GM18511 (cell line): ENCODE results near the gene LLGL2.

Experiments
- ATAC-seq: cut with Tn5 transposase; IDR thresholded peaks from one replicate; pipeline ENCODE4 v1.9.1; 2021; ENCODE audit warnings: mild to moderate bottlenecking, moderate library complexity; ENCODE audit not compliant: unreplicated experiment

Gene LLGL2

DNA sequence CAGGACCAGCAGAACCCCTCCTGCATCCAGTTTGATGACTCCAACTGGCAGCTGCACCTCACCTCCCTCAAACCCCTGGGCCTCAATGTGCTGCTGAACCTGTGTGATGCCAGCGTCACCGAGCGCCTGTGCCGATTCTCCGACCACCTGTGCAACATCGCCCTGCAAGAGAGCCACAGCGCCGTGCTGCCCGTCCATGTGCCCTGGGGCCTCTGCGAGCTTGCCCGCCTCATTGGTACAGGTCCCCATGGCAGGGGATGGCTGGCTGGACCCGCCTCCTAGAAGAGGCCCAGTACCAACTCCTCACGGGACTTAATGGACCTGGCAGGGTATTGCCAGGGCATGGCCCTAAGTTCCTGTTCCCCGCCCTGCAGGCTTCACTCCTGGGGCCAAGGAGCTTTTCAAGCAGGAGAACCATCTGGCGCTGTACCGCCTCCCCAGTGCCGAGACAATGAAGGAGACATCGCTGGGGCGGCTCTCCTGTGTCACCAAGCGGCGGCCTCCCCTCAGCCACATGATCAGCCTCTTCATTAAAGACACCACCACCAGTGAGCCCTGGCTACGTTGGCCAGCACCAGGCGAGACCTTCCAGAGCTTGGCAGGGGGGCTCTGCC lies 32.8 kb upstream of the LLGL2 start:
- no peak for ATAC-seq

DNA sequence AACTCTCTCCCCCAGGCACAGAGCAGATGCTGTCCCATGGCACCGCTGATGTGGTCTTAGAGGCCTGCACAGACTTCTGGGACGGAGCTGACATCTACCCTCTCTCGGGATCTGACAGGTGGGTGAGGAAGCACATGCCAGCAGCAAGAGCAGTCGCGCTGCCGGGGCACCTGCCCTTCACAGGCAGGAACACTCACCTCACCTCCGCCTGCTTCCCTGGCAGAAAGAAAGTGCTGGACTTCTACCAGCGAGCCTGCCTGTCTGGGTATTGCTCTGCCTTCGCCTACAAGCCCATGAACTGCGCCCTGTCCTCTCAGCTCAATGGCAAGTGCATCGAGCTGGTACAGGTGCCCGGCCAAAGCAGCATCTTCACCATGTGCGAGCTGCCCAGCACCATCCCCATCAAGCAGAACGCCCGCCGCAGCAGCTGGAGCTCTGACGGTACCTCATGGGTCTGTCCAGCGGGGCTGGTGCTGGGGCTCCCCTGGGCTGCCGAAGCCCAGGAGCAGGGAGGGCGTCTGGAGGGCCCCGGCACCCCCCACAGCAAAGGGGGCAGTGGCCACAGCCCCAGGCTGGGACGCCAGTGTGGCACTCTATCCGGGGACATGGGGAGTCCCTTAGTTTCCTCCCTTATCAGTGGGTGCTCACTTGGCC lies 31.9 kb upstream of the LLGL2 start:
- ATAC-seq, result no peak

DNA sequence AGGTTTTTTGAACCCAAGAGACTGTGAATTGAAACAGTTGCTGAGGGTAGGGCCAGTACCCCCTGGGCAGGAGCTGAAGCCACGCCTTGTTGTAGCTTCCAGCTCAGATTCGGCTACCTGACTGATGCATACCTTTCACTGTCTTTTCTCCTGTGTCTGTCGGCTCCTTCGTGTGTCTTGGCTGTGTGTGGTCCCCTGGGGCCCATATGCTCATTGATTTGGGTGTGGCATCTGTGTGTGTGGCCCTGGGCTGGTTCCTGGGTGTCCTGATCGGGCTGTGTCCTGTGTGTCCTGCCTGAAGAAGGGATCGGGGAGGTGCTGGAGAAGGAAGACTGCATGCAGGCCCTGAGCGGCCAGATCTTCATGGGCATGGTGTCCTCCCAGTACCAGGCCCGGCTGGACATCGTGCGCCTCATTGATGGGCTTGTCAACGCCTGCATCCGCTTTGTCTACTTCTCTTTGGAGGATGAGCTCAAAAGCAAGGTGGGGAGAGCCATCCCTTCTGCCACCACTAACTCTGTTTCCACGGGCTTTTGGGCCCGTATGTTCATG lies 31.1 kb upstream of the LLGL2 start:
- ATAC-seq, result no peak

DNA sequence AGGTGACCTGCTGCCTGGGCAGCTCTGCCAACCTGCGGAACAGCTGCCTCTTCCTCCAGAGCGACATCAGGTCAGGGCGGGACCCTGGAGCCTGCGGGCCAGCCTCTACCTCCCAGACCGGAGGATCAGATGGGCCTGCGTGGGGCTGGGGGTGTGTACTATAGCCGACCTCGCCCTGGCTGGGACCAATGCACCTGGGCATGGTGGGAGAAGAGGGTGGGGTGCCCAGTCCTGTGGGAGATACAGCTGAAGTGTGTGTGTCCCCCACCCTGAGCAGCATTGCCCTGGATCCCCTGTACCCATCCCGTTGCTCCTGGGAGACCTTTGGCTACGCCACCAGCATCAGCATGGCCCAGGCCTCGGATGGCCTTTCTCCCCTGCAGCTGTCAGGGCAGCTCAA lies 29.5 kb upstream of the LLGL2 start:
- ATAC-seq, result no peak

DNA sequence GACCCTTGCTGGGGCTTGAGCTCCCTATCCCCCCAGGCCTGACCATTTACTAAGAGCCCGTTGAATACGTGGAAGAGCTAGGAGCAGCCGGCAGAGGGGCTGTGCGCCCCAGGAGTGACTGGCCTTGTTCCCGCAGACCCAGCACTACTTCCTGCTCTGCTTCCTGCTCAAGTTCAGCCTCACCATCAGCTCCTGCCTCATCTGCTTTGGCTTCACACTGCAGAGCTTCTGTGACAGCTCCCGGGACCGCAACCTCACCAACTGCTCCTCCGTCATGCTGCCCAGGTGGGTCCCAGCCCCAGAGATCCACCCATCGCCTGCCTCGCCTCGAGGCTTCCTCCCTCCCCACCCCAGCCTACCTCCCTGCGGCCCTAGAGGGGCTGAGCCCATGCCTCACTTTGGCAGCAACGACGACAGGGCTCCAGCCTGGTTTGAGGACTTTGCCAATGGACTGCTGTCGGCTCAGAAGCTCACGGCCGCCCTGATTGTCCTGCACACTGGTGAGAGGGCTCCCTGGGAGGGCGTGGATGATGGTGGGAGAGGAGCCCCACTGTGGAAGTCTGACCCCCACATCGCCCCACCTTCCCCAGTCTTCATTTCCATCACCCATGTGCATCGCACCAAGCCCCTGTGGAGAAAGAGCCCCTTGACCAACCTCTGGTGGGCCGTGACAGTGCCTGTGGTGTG lies 27.3 kb upstream of the LLGL2 start:
- ATAC-seq, result no peak

DNA sequence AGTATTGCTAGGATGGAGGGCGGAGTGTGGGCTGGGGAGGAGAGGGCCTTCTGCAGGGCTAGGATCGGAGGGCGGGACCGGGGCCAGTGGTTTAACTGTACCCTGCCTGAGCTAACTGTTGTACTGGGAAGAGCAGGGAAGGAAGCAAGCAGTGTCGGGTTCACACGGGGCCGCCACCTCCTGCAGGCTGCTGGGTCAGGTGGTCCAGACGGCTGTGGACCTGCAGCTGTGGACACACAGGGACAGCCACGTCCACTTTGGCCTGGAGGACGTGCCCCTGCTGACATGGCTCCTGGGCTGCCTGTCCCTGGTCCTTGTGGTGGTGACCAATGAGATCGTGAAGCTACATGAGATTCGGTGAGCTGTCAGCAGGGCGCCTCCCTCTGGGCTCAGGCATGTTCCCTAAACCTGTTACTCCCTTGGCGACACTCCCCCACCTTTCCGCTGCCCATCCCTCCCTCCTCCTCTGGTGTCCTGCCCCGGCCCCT lies 26.7 kb upstream of the LLGL2 start:
- ATAC-seq, result no peak

DNA sequence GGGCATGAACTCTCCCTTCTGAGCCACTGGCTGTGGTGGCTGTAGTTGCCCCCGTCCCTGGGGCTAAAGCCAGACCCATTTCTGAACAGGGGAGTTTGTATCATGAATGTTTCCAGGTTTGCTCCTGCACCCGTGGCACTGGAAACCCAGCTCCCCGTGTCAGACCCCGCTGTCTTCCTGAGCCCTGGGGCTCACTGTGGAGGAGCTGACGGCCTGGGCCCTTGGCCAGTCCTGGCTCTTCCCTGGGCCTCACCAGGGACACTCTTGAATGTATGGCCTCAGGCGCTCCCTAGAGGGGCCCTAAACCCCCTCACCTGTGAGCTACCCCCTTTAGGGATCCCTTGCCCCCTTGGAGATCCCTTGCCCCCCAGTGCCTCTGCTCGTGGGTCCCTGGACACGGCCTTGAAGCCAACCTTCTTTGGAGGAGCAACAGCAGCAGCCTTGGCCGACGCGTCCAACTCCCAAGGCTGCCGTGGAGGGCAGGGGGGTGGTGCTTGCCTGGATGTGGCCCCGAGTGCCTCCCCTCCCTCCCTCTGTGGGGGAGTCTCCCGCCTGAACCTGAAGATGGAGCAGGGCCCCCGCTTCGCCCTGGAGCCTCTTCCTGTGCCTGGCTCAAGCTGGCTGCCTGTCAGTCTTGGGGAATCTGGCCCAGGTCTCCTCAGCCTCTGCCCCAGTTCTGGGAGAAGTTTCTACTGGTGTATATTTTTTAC lies 26.0 kb upstream of the LLGL2 start:
- no peak for ATAC-seq

DNA sequence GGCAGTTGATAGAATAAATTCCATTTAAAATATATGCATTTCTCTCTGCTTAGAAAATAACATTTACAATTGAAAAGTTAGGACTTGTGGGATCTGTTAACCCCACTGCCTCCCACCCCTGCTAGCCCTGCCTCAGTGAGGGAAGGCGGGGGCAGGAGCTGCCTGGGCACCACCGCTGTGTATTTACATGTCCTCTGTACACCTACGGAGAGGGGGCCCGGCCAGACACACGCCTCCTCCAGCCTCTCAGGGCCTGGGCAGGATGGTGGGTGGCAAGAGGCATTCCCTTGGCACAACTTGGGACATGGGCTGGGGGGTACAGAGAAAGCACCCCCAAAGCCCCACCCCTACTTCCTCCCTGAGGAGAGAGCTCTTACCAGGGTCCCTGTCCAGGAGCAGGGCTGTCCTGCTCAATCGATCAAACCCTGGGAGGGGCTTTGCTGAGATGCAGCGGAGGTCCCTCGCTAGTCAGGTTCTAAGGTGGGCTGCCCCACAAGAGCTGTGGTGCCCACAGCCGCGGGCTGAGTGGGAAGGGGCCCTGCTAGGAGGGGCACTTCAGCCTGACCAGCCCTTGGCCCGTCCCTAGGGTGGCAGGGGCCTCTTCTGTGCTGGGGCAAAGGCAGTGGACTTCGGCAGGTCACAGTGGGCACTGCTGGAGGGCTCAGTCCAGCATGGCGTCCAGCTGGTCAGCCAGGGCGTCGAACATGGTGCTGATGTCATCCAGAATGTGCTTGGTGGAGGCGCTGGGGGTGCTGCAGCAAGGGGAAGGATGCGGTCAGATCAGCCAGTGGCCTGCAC lies 24.9 kb upstream of the LLGL2 start:
- ATAC-seq, result no peak

DNA sequence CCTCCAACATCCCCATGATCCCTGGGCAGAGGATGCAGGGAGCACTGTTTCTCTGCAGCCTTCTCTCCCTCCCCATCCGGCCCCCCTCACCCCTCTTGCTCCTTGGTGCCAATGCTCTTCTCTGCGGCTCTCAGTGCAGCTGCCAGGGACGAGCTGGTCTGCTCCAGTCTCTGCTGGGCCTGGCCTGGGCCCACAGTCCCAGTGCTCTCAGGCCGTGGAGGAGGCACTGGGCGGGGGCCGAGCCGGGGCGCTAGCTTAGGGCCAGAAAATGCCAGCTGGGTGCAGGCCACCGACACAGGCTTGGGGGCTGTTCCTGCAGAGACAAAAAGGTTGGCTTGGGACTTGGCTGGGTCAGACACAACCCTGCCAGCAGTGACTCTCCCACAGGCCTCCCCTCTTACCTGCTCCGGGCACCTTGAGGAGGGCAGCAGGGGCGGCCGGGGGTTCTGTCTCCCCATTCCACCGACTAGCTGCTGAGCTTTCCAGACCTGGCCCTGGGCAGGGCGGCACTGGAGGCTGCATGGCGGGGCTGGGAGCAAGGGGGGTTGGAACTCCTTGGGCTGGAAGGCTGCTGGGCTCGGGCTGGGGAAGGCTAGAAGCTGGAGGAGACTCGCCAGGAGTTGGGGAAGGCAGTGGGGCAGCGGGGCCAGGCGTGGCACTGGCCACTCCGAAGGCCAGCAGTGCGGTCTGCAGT lies 24.0 kb upstream of the LLGL2 start:
- no peak for ATAC-seq

DNA sequence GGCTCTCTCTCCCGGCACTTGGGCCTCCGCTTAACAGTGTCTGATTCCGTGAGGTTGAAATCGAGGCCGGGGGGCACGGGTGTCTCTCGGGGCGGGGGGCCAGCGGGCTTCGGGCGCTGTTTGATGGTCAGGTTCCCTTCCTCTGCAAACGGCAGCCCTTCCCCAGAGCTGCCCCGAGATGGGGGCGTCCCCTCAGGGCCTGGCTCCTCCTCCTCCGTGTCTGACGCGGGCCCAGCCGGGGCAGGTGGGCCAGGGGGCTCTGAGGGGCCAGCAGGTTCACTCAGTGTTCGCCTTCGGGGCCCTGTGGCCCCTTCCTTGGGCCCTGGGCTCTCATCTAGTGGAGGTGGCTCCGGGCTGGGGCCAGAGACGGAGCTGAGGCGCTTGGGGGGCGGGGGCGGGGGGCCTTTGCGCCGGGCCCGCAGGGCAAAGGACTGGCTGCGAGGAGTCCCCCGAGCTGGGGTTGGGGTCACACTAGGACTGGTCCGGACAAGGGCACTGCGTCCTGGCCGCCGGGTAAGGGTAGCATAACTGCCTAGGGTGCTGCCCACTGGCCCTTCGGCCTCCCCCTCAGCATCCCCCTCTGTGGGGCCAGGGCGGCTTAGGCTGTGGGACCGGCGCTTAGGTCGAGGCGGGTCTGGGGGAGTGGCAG lies 23.3 kb upstream of the LLGL2 start:
- no peak for ATAC-seq

DNA sequence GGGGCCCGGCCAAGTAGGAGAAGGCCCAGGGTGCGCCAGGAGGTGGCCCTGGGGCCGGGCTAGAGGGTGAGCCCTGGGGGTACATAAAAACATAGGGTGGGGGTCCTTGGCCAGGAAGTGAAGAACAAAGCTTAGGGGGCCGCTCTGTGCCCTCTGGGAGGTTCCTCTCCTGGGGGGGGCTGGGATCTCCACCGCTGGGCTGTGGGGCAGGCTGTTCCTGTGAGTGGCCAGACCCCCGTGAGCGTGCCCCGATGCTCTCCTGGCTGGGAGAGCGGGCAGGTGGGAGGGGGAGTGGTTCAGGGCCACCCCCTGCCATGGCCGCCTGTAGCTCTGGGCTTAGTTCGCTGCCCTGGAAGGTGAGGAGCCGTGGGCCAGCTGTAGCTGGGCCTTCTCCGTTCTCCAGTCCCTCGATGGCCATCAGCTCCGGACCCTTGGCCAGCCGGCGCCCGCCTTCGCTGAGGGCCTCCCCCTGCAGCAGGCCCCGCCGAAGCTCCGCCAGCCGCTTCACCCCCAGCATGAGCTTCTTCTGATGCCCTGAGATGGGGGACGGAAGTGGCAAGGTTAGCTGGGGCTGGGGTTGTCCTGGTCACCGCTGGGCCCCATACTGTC lies 22.7 kb upstream of the LLGL2 start:
- no peak for ATAC-seq

DNA sequence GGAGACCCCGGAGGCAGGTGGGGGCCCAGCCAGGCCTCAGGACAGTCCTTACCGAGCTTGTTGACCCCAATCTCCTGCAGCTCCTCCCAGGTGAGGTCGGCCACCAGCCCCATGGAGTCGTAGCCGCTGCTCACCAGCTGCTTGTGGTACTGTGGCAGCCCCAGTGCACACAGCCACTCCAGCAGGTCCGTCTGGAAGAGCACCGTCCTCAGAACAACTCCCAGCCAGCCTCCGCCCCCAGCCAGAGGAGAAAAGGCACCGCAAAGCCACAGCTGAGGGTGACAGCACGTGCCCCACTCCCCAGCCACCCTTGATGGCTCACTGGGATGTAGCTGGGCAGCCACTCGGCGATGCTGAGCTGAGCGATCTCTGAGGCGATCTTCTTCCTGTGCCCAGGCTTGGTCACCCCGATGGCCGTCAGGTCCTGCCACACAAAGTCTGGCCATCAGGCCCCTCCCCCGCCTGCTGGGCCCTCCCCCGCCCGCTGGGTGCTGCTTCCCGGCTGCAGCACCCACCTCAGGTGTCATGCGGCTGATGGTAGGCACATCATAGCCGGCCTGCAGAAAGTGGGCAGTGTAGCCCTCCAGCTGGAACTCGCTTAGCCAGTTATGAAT lies 22.1 kb upstream of the LLGL2 start:
- no peak for ATAC-seq

DNA sequence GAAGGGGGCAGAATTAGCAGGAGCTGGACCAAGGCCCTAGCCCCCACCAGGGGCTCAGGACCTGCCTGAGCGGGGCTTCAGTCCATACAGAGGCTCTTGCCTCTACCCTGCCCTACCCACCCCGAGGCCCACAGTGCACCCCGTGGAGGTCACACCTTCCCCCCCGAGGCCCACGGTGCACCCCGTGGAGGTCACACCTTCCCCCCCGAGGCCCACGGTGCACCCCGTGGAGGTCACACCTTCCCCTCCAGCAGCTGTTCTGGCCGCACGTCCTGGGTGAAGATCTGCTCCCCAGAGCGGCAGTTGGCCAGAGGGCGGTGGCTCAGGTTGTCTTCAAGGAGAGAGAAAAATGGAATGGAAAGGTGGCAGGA lies 21.5 kb upstream of the LLGL2 start:
- ATAC-seq, result no peak

DNA sequence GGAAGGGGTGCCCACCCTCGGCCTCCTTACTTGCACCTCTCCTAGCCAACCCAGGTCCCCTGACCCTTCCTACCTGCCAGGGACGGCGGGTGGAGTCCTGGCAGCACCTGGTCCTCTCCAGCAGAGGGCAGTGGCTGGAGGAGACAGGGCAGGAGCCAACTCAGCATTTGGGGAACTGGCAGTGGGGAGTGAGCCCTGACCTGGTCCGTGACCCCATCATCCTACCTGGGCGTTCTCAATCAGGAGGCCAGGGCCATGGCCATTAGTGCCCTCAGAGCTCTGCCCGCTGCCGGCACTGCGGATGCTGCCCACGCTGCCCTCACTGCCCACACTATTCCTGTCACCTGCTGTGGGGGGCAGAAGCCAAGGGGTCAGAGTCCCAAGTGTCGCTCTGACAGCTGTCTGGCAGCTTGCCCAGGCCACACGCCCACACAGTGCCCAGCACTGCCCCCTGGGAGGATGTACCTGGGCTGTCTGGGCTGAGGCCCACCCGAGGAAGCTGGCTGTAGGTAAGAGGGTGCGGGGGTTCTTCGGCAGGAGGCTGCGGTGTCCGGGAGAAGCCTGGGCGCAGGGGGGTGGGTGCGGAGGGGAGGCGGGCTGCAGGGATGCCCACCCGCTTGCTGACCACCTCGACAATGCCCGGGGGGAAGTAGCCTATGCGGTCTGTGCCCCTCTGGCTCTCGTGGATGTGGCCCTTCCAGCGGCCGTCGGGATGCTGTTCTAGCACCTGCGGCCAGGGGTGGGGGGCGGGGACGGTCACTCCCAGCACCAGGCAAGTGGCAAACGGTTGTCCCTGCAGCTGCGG lies 20.9 kb upstream of the LLGL2 start:
- ATAC-seq, result no peak

DNA sequence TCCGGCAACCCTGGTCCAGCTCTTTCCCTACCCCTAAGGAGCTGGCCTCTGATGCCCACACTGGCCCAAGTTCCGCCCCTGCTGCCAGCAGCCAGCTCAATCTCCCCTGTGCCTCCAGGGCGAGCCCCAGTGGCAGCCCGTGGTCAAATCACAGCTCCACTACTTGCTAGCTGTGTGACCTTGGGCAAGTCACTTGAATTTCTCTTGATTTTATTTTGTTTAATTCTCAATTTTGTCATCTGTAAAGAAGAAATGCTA lies 20.4 kb upstream of the LLGL2 start:
- no peak for ATAC-seq

DNA sequence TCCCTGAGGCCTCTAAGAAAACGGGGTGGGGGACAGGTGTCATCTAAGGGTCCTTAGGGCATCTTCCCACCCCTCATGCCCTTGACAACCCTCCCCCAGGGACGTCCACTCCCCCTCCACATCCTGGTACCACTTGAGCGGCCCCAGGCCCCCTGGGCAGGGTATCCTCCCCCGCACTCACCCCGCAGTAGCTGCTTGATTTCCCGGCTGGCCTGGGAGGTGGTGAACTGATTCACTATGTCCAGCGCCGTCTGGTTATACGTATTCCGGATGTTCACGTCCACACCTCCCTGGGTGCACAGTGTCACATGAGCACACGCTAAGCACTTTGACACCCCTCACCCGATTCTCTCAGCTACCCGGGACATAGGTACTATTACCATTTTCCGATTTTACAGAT lies 19.9 kb upstream of the LLGL2 start:
- no peak for ATAC-seq

DNA sequence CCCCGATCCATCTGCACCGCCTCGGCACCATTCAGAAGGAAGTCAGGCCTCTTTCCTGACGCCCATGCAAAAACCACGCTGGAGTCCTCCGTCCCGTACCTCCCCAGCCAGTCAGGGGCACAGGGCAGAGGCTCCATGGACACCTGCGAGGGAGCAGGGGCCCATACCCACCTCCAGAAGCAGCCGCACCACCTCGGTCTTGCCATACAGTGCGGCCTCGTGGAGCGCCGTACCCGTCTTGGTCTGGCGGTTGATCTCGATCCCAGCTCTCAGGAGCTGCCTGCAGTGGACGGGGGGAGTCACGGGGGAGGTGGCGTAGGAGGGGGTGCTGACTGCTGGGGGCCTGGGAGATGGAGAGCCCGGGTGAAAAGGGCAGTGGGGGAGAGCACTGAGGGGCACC lies 19.4 kb upstream of the LLGL2 start:
- ATAC-seq, result no peak

DNA sequence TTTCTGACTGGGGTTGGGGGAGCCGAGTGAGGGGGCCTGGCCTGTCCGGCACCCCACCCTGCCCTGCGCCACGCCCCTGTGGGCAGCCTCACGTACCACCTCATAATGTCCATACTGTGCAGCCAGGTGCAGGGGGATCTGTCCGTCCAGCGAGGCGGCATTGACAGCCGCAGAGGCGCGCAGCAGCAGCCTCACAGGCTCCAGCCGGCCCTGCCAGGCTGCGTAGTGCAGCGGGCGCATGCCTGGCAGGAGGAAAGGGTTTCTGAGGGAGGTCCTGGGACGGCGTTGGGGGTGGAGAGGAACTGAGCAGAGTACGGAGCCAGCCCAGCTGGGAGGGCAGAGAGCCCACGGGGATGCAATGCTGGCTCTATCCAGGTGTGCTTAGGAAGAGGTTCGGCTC lies 18.6 kb upstream of the LLGL2 start:
- ATAC-seq, result no peak
